Mesendoderm (in vitro differentiated cells): ENCODE data around the gene RNF144A.
A peak's percentile ranks its signal among the peaks of the same experiment; 100 is the strongest.

ENCODE experiments used
- DNase-seq: peaks from one replicate; pipeline ENCODE4 v3.0.0; 2013
- H2AK5ac ChIP-seq: 2 replicates; pipeline ENCODE4 v1.6.1; 2013; ENCODE audit warnings: low read length, inconsistent platforms
- H2BK120ac ChIP-seq: 2 replicates; pipeline ENCODE4 v1.6.1; 2013; ENCODE audit warnings: low read depth, mild to moderate bottlenecking, low read length, moderate library complexity, mixed read lengths
- H2BK15ac ChIP-seq: replicated peaks from 2 replicates; pipeline ENCODE4 v1.6.1; 2013; ENCODE audit warnings: low read depth, mild to moderate bottlenecking, moderate library complexity
- H2BK5ac ChIP-seq: 2 replicates; pipeline ENCODE4 v1.6.1; 2013; ENCODE audit warnings: low read length, inconsistent platforms
- H3K18ac ChIP-seq: 2 replicates; pipeline ENCODE4 v1.6.1; 2013; ENCODE audit warnings: mild to moderate bottlenecking, low read length, mixed read lengths
- H3K23ac ChIP-seq: one replicate; pipeline ENCODE4 v1.6.1; 2013; ENCODE audit warnings: low read length
- H3K27ac ChIP-seq: 2 replicates; pipeline ENCODE4 v1.5.1; 2013; ENCODE audit warnings: low read depth, mild to moderate bottlenecking, inconsistent platforms, low read length, moderate library complexity
- H3K27me3 ChIP-seq: 2 replicates; pipeline ENCODE4 v1.6.1; 2013; ENCODE audit warnings: low read length, control low read depth, mild to moderate bottlenecking, inconsistent platforms; ENCODE audit not compliant: insufficient read depth, poor library complexity
- H3K36me3 ChIP-seq: 2 replicates; pipeline ENCODE4 v1.6.1; 2013; ENCODE audit warnings: low read length, inconsistent platforms; ENCODE audit not compliant: control insufficient read depth, insufficient read depth
- H3K4ac ChIP-seq: one replicate; pipeline ENCODE4 v1.6.1; 2013; ENCODE audit warnings: low read depth, mild to moderate bottlenecking, low read length, moderate library complexity
- H3K4me1 ChIP-seq: 2 replicates; pipeline ENCODE4 v1.6.1; 2013; ENCODE audit warnings: low read depth, low read length, inconsistent platforms; ENCODE audit not compliant: control insufficient read depth
- H3K4me2 ChIP-seq: 2 replicates; pipeline ENCODE4 v1.6.1; 2013; ENCODE audit warnings: low read length
- H3K4me3 ChIP-seq: 2 replicates; pipeline ENCODE4 v1.5.1; 2013; ENCODE audit warnings: mild to moderate bottlenecking, low read length
- H3K56ac ChIP-seq: one replicate; pipeline ENCODE4 v1.6.1; 2013; ENCODE audit warnings: low read length
- H3K79me1 ChIP-seq: 2 replicates; pipeline ENCODE4 v1.6.1; 2013; ENCODE audit warnings: low read length, inconsistent platforms
- H3K79me2 ChIP-seq: 2 replicates; pipeline ENCODE4 v1.6.1; 2013; ENCODE audit warnings: mild to moderate bottlenecking, low read length; ENCODE audit not compliant: control insufficient read depth, insufficient read depth
- H3K9ac ChIP-seq: 2 replicates; pipeline ENCODE4 v1.6.1; 2013; ENCODE audit warnings: low read length, inconsistent platforms
- H4K5ac ChIP-seq: one replicate; pipeline ENCODE4 v1.6.1; 2013; ENCODE audit warnings: low read length
- H4K8ac ChIP-seq: one replicate; pipeline ENCODE4 v1.6.1; 2013; ENCODE audit warnings: low read depth, mild to moderate bottlenecking, control low read depth, low read length, moderate library complexity
- WGBS: extraction: QIAGEN DNeasy Blood & Tissue Kit; methylation state at CpG from one replicate; pipeline ENCODE4 v1.1.7; 2013; ENCODE audit warnings: low lambda C conversion rate, missing lambda C conversion rate; ENCODE audit not compliant: insufficient coverage; ENCODE audit errors: extremely low coverage; 5-methylcytosine and 5-hydroxymethylcytosine counted together

RNF144A gene

DNA sequence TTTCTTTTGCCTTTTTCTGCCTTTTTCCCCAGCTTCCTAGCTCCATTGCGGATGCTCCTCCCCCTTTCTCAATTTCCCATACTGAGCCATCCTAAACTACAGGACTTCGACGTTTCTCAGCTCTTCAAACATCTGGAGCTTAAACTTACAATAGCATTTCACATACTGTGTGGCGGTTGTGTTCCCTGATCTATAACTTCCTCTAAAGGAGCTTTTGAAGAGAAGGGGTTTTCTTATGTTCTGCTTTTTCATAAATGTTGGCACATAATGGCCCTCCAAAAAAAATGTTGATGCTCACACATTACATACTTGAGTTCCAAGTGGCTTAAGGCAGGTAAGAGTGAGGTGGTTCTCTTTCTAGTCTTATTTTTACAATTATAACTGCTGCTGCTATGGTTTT is 87.4 kb downstream of the RNF144A start:
- Histone ChIP-seq H3K9ac (no peak overlapping the region), H4K8ac (no peak overlapping the region), H3K27me3 (no peaks in the 10 kb centered on the region), H4K5ac (no peak overlapping the region), H2BK15ac (no peak overlapping the region), H2BK5ac (no peak overlapping the region), H3K79me2 (no peaks in the 10 kb centered on the region), H3K4me3 (no peak overlapping the region), H3K36me3 (no peaks in the 10 kb centered on the region), H3K4ac (no peak overlapping the region), H3K4me1 (no peaks in the 10 kb centered on the region), H2AK5ac (no peak overlapping the region), H3K79me1 (no peaks in the 10 kb centered on the region), H3K4me2 (no peak overlapping the region), H3K56ac (no peak overlapping the region), H3K27ac (no peak overlapping the region), H3K23ac (no peak overlapping the region), H3K18ac (no peak overlapping the region), H2BK120ac (no peak overlapping the region)
- no peak for DNase-seq
- no CpG with 5 or more reads among the region's 4 CpGs for WGBS

DNA sequence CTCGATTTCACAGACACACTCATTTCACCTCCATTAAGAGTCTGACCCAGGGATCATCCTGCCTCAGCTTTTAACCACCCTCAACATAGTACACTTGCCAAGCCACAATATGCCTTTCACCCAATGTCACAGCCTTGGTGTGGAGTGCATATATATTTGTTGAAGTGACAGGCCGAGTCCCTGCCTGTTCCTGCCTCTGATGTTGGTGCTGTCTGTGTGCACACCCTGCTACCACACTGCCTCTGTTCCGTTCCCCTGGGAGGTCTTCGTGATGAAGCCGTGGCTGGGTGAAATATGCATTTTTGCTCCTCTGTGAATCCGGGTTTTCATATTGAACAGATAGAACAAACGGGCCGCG is 90.3 kb downstream of the RNF144A start:
- H3K4me1 ChIP-seq: no peaks in the 10 kb centered on the region
- no peaks in the 10 kb centered on the region for H3K79me1 ChIP-seq
- H3K27me3 ChIP-seq: no peaks in the 10 kb centered on the region
- H4K8ac ChIP-seq: no peak overlapping the region
- no peak for DNase-seq
- no peak overlapping the region for H3K23ac ChIP-seq
- H3K27ac ChIP-seq: no peak overlapping the region
- H3K79me2 ChIP-seq: no peaks in the 10 kb centered on the region
- H3K4me3 ChIP-seq: no peak overlapping the region
- H2BK120ac ChIP-seq: no peak overlapping the region
- H3K56ac ChIP-seq: no peak overlapping the region
- no peak overlapping the region for H3K4me2 ChIP-seq
- no peak overlapping the region for H2BK5ac ChIP-seq
- WGBS: no CpG with 5 or more reads among the region's 9 CpGs
- no peak overlapping the region for H3K18ac ChIP-seq
- no peaks in the 10 kb centered on the region for H3K36me3 ChIP-seq
- H4K5ac ChIP-seq: no peak overlapping the region
- H2BK15ac ChIP-seq: no peak overlapping the region
- no peak overlapping the region for H3K9ac ChIP-seq
- no peak overlapping the region for H3K4ac ChIP-seq
- no peak overlapping the region for H2AK5ac ChIP-seq

DNA sequence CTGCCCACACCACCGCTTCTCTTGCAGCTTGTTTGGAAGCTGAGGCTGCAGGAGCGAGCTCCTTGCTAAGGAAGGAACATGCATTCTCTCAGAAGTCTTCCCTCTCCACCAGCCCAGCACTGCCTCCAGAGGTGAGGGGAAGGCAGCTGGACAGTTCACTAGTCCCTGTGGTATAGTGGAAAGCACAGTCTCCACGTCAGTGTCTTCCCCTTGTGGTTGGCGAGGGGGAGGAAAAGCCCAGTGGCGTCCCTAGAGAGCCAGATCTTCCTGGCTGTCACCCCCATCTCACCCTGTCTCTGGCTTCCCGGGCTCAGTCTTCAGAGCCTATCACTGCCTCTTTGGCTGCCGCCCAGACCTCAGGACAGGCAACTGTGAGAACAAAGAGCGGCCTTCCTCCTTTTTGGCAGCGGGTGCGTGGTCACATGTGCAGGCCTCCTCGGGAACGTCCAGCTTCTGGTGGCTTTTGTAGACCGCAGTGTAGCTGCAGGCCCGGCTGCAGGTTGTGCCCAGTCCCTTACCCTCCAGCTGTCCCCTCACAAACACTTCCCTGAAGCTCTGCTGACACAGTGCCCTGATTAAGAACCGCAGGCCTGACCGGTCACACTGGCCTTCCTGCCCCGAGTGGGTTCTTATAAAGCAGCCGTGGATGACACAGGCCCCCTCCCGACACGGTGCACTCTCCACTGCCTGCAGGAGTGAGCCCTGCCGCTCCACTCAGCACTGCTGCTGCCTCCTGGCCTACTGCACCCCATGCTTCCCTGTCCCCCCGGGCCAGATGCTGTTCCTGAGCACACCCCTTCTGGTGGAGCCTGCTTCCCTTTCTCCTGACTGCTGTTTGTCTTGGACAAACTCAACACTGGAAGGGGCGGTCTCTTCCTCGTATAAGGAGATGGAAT is 90.9 kb downstream of the RNF144A start:
- Histone ChIP-seq H3K23ac (no peak overlapping the region), H3K79me1 (no peaks in the 10 kb centered on the region), H3K36me3 (no peaks in the 10 kb centered on the region), H2BK5ac (no peak overlapping the region), H3K79me2 (no peaks in the 10 kb centered on the region), H3K27ac (no peak overlapping the region), H4K8ac (no peak overlapping the region), H3K18ac (no peak overlapping the region), H3K27me3 (no peaks in the 10 kb centered on the region), H4K5ac (no peak overlapping the region), H3K4me3 (no peak overlapping the region), H3K4me1 (no peaks in the 10 kb centered on the region), H3K4me2 (no peak overlapping the region), H2BK120ac (no peak overlapping the region), H2AK5ac (no peak overlapping the region), H3K56ac (no peak overlapping the region), H3K9ac (no peak overlapping the region), H2BK15ac (no peak overlapping the region), H3K4ac (no peak overlapping the region)
- DNase-seq: peak; percentile 41
- WGBS: no CpG with 5 or more reads among the region's 24 CpGs

DNA sequence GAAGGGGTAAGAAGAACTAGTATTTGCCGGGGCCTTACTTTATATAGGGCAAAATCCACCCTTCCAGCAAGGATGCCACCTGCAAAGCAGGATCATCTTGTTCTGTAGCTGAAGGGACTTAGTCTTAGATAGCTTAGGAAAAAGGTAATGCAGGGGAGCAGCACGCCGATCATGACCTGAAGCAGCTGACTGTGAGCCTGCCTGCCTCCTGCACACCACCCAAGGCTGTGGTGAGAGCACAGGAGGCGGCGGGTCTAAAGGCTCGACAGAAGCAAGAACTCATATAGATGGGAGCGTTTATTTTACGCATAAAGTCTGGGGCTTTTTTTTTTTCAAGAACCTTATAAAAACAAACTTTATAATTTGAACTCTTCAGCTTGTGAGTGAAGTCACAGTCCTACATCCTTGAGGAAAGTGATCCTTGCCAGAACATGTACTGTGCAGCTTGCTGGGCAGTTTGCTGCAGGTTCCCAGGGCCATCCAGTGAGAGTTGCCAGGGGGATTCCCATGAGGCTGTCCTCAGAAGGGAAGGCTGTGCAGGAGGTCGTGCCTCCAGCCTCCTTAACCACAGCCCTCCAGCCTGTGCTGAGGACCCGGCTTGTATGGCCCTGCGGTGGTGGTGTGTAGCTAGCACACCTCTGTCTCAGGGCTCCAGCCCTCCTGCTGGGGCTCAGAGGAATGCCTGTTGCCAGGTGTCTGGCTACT is 92.1 kb downstream of the RNF144A start:
- WGBS: no CpG with 5 or more reads among the region's 11 CpGs
- no peak overlapping the region for H3K4me3 ChIP-seq
- H4K8ac ChIP-seq: no peak overlapping the region
- H3K4me2 ChIP-seq: no peak overlapping the region
- no peak overlapping the region for H2BK5ac ChIP-seq
- H3K56ac ChIP-seq: no peak overlapping the region
- no peak overlapping the region for H3K27ac ChIP-seq
- no peak overlapping the region for H3K9ac ChIP-seq
- H3K27me3 ChIP-seq: no peaks in the 10 kb centered on the region
- H3K23ac ChIP-seq: no peak overlapping the region
- H4K5ac ChIP-seq: no peak overlapping the region
- no peak overlapping the region for H2AK5ac ChIP-seq
- H2BK15ac ChIP-seq: no peak overlapping the region
- H3K79me1 ChIP-seq: no peaks in the 10 kb centered on the region
- H3K79me2 ChIP-seq: no peaks in the 10 kb centered on the region
- no peak overlapping the region for H3K18ac ChIP-seq
- H3K4me1 ChIP-seq: no peaks in the 10 kb centered on the region
- no peaks in the 10 kb centered on the region for H3K36me3 ChIP-seq
- no peak overlapping the region for H3K4ac ChIP-seq
- no peak overlapping the region for H2BK120ac ChIP-seq
- DNase-seq: no peak

DNA sequence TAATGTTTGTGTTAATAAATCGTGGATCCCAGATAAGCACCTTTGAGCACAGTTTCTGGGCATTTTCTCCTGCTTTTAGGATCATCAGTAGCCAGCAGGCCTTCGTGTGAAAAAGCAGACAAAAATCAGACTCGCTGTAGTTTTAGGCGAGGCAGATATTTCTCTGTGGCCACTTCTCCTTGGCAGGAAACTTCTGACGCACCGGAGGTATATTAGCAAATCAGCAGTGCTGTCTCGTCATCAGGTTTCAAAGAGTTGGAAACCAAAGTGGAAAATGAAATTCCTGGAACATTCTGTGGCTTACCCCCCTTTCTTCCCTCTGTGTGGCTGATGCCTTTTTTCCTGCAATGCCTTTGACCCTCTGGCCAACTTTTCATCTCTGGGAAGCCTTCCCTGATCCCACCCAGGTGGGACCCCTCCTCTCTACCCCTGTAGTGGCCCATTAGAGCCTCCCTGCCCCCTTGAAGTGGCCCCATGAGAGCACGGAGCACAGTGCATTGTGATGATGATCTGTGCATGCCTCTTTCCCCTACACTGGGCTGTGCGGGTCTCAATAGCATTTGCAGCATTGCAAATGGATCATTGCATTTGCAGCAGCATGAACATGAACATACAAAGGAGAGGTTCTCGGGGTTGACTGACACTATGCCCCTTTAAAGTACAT is 93.3 kb downstream of the RNF144A start:
- no peaks in the 10 kb centered on the region for H3K79me1 ChIP-seq
- no peak overlapping the region for H4K8ac ChIP-seq
- H3K4me1 ChIP-seq: no peaks in the 10 kb centered on the region
- no peaks in the 10 kb centered on the region for H3K36me3 ChIP-seq
- no peak overlapping the region for H2BK120ac ChIP-seq
- no peaks in the 10 kb centered on the region for H3K79me2 ChIP-seq
- no peak overlapping the region for H3K4ac ChIP-seq
- H3K9ac ChIP-seq: no peak overlapping the region
- H2AK5ac ChIP-seq: no peak overlapping the region
- H4K5ac ChIP-seq: no peak overlapping the region
- H3K4me3 ChIP-seq: no peak overlapping the region
- no peak overlapping the region for H3K23ac ChIP-seq
- no peaks in the 10 kb centered on the region for H3K27me3 ChIP-seq
- DNase-seq: no peak
- no peak overlapping the region for H3K56ac ChIP-seq
- H3K4me2 ChIP-seq: no peak overlapping the region
- H2BK5ac ChIP-seq: no peak overlapping the region
- no CpG with 5 or more reads among the region's 10 CpGs for WGBS
- no peak overlapping the region for H2BK15ac ChIP-seq
- H3K27ac ChIP-seq: no peak overlapping the region
- no peak overlapping the region for H3K18ac ChIP-seq
